SK-N-MC (cell line): ENCODE results near the gene OR1L4.

ENCODE experiments used
- DNase-seq: peaks from one replicate; pipeline ENCODE4 v3.0.0-alpha.2; 2011; ENCODE audit warnings: low read depth, low spot score
- H3K27ac ChIP-seq: fragments of 200-600 bp; sonication (generic); 2 replicates; pipeline ENCODE4 v1.5.1; 2016; ENCODE audit warnings: mixed run types
- H3K36me3 ChIP-seq: fragments of 200-600 bp; sonication (generic); 2 replicates; pipeline ENCODE4 v1.6.1; 2017; ENCODE audit warnings: antibody characterized with exemption, low read length, mixed read lengths; ENCODE audit not compliant: insufficient read depth
- H3K4me3 ChIP-seq: fragments of 200-600 bp; sonication (generic); 2 replicates; pipeline ENCODE4 v1.5.1; 2016
- H3K9ac ChIP-seq: fragments of 200-600 bp; sonication (generic); 2 replicates; pipeline ENCODE4 v1.8.0; 2017; ENCODE audit warnings: mixed run types, mixed read lengths; ENCODE audit not compliant: insufficient read length
- H3K9me3 ChIP-seq: fragments of 200-600 bp; sonication (generic); 2 replicates; pipeline ENCODE4 v1.6.1; 2017; ENCODE audit warnings: low read depth, mild to moderate bottlenecking, antibody characterized with exemption, low read length, moderate library complexity, mixed read lengths
- EZH2 ChIP-seq: fragments of 200-600 bp; sonication (generic); IDR thresholded peaks from one replicate; pipeline ENCODE4 v1.6.1; 2017; ENCODE audit warnings: antibody characterized with exemption
- FOXP2 ChIP-seq: optimal IDR thresholded peaks from 2 replicates; pipeline ENCODE3; 2011; ENCODE audit warnings: mild to moderate bottlenecking, moderate library complexity; ENCODE audit not compliant: insufficient read depth; ENCODE audit errors: extremely low read length, control extremely low read depth
- POLR2AphosphoS5 ChIP-seq: IDR thresholded peaks from 2 replicates; pipeline ENCODE4 v1.6.1; 2012; ENCODE audit warnings: mild to moderate bottlenecking, low read depth, low read length, borderline replicate concordance

OR1L4 gene

DNA sequence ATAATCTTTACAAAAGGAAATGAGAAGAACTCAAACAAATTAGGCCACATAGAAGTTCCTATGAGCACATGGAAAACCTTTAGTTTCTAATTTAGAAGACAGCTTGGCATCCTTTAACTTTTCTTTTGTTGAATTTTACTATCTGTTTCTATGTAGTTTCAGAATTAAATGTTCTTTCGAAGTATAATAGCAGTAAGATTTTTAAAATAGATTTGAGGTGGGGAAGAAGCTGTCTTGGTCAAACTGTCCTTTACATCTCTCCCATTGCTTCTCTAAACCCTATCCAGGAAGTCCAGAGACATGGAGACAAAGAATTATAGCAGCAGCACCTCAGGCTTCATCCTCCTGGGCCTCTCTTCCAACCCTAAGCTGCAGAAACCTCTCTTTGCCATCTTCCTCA lies at the start of gene OR1L4:
Gene OR1L4 (plus strand): TSS at position 301 of the 400 bp plus-strand sequence. CDS start 0 bp downstream, at position 301.
- H3K4me3 ChIP-seq, result no peak within 1 kb of the TSS
- TF ChIP-seq EZH2, result no peak
- no peak for TF ChIP-seq FOXP2
- TF ChIP-seq POLR2AphosphoS5, result no peak
- no peak within 1 kb of the TSS for H3K9ac ChIP-seq
- H3K36me3 ChIP-seq, result no peaks in the 10 kb centered on the region
- H3K9me3 ChIP-seq, result peaks cover 9% of the 10 kb centered on the region; the same call in 1 of the 2 replicates
- H3K27ac ChIP-seq, result no peak within 1 kb of the TSS
- no peak for DNase-seq

DNA sequence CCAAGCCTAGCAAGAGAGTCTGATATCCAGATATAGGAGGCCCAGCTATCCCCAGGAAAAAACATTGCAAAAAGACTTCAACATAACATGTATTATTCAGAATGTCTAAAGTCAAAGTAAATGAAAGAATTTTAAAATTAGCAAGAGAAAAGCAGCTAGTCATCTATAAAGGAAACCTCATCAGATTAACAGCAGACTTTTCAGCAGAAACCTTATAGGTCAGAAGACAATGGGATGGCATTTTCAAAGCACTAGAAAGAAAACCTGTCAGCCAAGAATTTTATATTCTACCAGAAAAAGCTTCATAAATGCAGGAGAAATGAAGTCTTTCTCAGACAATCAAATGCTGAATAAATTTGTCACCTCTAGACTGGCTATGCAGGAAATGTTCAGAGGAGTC lies 38.9 kb upstream of the OR1L4 start:
- DNase-seq, result no peak
- Histone ChIP-seq H3K27ac (no peak overlapping the region), H3K9me3 (no peaks in the 10 kb centered on the region), H3K4me3 (no peak overlapping the region), H3K9ac (no peak overlapping the region), H3K36me3 (no peaks in the 10 kb centered on the region)
- no peak for TF ChIP-seq POLR2AphosphoS5
- no peak for TF ChIP-seq FOXP2
- no peak for TF ChIP-seq EZH2

- no peak for DNase-seq
- Histone ChIP-seq H3K9me3 (0 out of 2 replicates have a peak, but pooled peaks cover 7% of the 10 kb centered on the region), H3K4me3 (no peak overlapping the region), H3K27ac (no peak overlapping the region), H3K9ac (no peak overlapping the region), H3K36me3 (no peaks in the 10 kb centered on the region)
- TF ChIP-seq POLR2AphosphoS5 (no peak), EZH2 (no peak), FOXP2 (no peak)
These were observed 28.1 kb upstream of the OR1L4 start for GRCh38 chr9:122695696-122696095.

DNA sequence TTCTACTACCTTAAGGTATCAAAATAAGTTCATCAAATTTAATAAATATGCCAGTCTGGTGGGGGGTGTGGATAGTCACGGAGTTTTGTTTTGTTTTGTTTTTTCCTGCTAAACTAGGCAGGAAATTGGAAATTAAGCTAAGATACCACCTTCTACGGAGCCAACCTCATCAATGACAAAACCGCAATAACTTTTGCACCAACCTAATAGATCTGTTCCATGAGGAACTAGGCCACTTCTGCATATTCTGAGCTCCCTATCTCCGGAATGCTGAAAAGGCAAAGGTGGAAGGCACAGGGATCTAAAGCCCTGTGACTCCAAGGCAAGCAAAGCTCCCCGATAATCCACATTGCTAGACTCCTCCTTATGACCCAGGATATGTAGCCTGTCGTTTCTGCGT lies 5.8 kb upstream of the OR1L4 start:
- Histone ChIP-seq H3K4me3 (no peak overlapping the region), H3K36me3 (no peaks in the 10 kb centered on the region), H3K9me3 (no peaks in the 10 kb centered on the region), H3K27ac (no peak overlapping the region), H3K9ac (no peak overlapping the region)
- TF ChIP-seq FOXP2 (no peak), POLR2AphosphoS5 (no peak), EZH2 (no peak)
- DNase-seq, result no peak

DNA sequence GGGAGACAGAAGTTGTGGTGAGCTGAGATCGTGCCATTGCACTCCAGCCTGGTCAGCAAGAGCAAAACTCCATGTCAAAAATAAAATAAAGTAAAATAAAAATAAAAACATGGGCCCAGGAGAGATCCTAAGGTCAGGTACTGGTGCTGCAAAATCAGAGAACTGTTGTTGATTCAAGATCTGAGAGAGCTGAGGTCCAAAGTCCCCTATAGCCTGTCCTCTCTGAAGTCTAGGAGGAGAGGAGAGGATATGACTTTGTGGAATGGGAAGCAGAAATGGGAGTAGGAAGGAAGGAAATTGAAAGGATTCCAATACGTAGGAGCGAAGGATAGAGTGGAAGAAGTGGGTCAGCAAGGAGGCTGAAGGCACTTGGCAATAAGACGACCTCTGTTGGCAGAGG lies 4.6 kb upstream of the OR1L4 start:
- DNase-seq, result no peak
- Histone ChIP-seq H3K27ac (no peak overlapping the region), H3K9ac (no peak overlapping the region), H3K9me3 (no peaks in the 10 kb centered on the region), H3K36me3 (no peaks in the 10 kb centered on the region), H3K4me3 (no peak overlapping the region)
- no peak for TF ChIP-seq EZH2
- no peak for TF ChIP-seq POLR2AphosphoS5
- TF ChIP-seq FOXP2, result no peak

DNA sequence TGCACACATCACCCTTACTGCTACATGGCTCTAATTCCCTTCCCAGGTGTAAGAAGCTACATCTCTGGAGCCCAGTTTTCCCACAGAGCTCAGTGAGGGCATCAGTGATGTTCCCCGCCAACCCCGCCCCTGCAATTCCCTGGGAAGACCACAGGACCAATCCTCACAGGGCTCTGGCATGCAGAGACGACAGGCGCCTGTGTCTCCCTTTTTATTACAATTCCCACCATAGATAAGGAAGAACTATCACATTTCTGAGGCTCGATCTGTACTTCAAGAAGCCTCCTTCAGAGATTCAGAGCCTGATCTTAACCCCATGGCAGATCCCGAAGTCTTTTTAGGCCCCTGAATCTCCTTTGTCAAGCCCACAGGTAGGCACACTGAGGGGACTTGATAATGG lies 18.2 kb downstream of the OR1L4 start, which contains the start of gene OR1L6:
Gene OR1L6 (plus strand): TSS at position 301 of the 400 bp plus-strand sequence. CDS start 7,545 bp downstream, outside the sequence.
- Histone ChIP-seq H3K9ac (no peak within 1 kb of the TSS), H3K36me3 (no peaks in the 10 kb centered on the region), H3K4me3 (no peak within 1 kb of the TSS), H3K9me3 (no peaks in the 10 kb centered on the region), H3K27ac (no peak within 1 kb of the TSS)
- DNase-seq, result no peak
- TF ChIP-seq POLR2AphosphoS5, result no peak
- TF ChIP-seq EZH2, result no peak
- TF ChIP-seq FOXP2, result no peak

- no peaks in the 10 kb centered on the region for H3K36me3 ChIP-seq
- DNase-seq, result no peak
- H3K9ac ChIP-seq, result no peak overlapping the region
- H3K9me3 ChIP-seq, result no peaks in the 10 kb centered on the region
- no peak for TF ChIP-seq FOXP2
- TF ChIP-seq EZH2, result no peak
- no peak for TF ChIP-seq POLR2AphosphoS5
- H3K4me3 ChIP-seq, result no peak overlapping the region
- no peak overlapping the region for H3K27ac ChIP-seq
These were observed 31.0 kb downstream of the OR1L4 start for GRCh38 chr9:122754825-122755224.

GRCh38 chr9:122767817-122768216 lies 44.0 kb downstream of the OR1L4 start:
- no peak for DNase-seq
- no peak overlapping the region for H3K9ac ChIP-seq
- no peak overlapping the region for H3K4me3 ChIP-seq
- no peaks in the 10 kb centered on the region for H3K9me3 ChIP-seq
- H3K36me3 ChIP-seq, result no peaks in the 10 kb centered on the region
- no peak overlapping the region for H3K27ac ChIP-seq
- TF ChIP-seq POLR2AphosphoS5, result no peak
- no peak for TF ChIP-seq FOXP2
- TF ChIP-seq EZH2, result no peak
